Heart right ventricle (tissue), 16 donors: ENCODE data around the gene PLEKHD1. TPM values are rescaled to one million over a fixed set of nuclear protein-coding genes. Genes with fewer than 3 reads are reported as not detected.

Experiments used
- ATAC-seq, 8 donors: fragments of 200-7000 bp; cut with Tn5 transposase; one replicate each; pipeline ENCODE4 v1.9.1; 2020; ENCODE audit warnings: mild to moderate bottlenecking in 8 of 8, moderate library complexity in 8 of 8, moderate number of reproducible peaks in 1 of 8
- DNase-seq, 2 donors: peaks; one replicate each; pipeline ENCODE4 v3.0.0-alpha.2; 2020
- H3K27ac ChIP-seq, 10 donors: fragments of 200-600 bp; sonication (generic) in 2 of 10; one replicate each; pipeline versions ENCODE4 v1.5.0 to v1.8.0; 2020 to 2022; ENCODE audit warnings: mild to moderate bottlenecking in 3 of 10
- H3K27me3 ChIP-seq, 7 donors: fragments of 200-600 bp; one replicate each; pipeline ENCODE4 v1.8.0; 2021 to 2022; ENCODE audit warnings: mild to moderate bottlenecking in 2 of 7
- H3K36me3 ChIP-seq, 9 donors: fragments of 200-600 bp; sonication (generic) in 1 of 9; one replicate each; pipeline versions ENCODE4 v1.5.0 to v1.8.0; 2020 to 2022; ENCODE audit warnings: mild to moderate bottlenecking in 2 of 9
- H3K4me1 ChIP-seq, 9 donors: fragments of 200-600 bp; sonication (generic) in 1 of 9; one replicate each; pipeline versions ENCODE4 v1.5.0 to v1.8.0; 2020 to 2022; ENCODE audit warnings: mild to moderate bottlenecking in 4 of 9
- H3K4me3 ChIP-seq, 10 donors: fragments of 200-600 bp; sonication (generic) in 2 of 10; one replicate each; pipeline versions ENCODE4 v1.5.0 to v1.8.0; 2020 to 2022; ENCODE audit warnings: mild to moderate bottlenecking in 7 of 10, moderate library complexity in 2 of 10
- H3K9me3 ChIP-seq, 11 donors: fragments of 200-600 bp in 10 of 11; sonication (generic) in 2 of 11; one replicate each; pipeline versions ENCODE4 v1.5.0 to v1.8.0; 2013 to 2022; ENCODE audit warnings: mild to moderate bottlenecking in 2 of 11, control low read depth in 1 of 11, moderate library complexity in 1 of 11
- WGBS, 2 donors: extraction: QIAGEN DNeasy Blood & Tissue Kit; methylation state at CpG; one replicate each; pipeline ENCODE4 v1.1.7; 2013; ENCODE audit warnings: inconsistent platforms in 1 of 2; 5-methylcytosine and 5-hydroxymethylcytosine counted together
- intact Hi-C, 10 donors: fragments of 100-400 bp; cut with DNase I; formaldehyde crosslinking; loops; one replicate each; pipeline versions ENCODE4 v1.11.1 to v1.14.2; 2022
- polyA plus RNA-seq, 2 donors: library from polyadenylated mRNA; stranded (reverse); fragments of 200-250 nt; gene quantifications; one replicate each; pipeline ENCODE4 v1.2.3, GENCODE V29; 2013
- total RNA-seq, 10 donors: library from RNA; stranded (reverse); fragmentation: NEBNext Ultra II Directional in 3 of 10; extraction: Animal tissue kit (Norgen Biotek cat#: 25700) in 3 of 10; gene quantifications; one replicate each; pipeline versions ENCODE4 v1.2.1 to v1.2.4, GENCODE V29; 2021 to 2023
- TF ChIP-seq, protein P1 (sequence below), 9 donors: fragments of 200-600 bp; sonication (generic) in 2 of 9; IDR thresholded peaks; one replicate each; pipeline versions ENCODE4 v1.5.0 to v1.8.0; 2021 to 2022; ENCODE audit warnings: antibody characterized with exemption in 9 of 9, mild to moderate bottlenecking in 5 of 9, moderate library complexity in 1 of 9
- donor health status: Arrhythmogenic right ventricular cardiomyopathy.
- donor health status: ischemic (EF 13 %, LVEDD 7.1; RV severe dilation, severe dysfunction).
- donor health status: healthy with polysubstance abuse.
- donor health status: DM: no; HTN: yes; CAD: no.
- donor health status: DM: no; HTN: no; CAD: no.
- donor health status: ischemic (EF 25% LVEDD 6.9; RV normal size, moderate dysfunction).
- donor health status: ischemic (EF 25% LVEDD 5.7; RV mildly dilated, moderate dysfunction).
- donor health status: healthy.
- donor health status: DM: yes; HTN: yes; CAD: no.
- donor health status: Ischemic cardiomyopathy.
- donor health status: ischemic (EF 35%, LVEDD 5.7; RV mildly dilated, moderate dysfunction).
- donor health status: nonischemic (EF 11% LVEDD 7.7; RV severe dilation, severe dysfunction).
- donor health status: DM: yes; HTN: yes; CAD: no.
- donor health status: PGD.
- donor health status: ischemic (EF 29% LVEDD 5.4; RV normal size, mild dysfunction).
- donor health status: nonischemic (EF 23%, LVEDD 6.1; RV moderate dilation, normal function).

The PLEKHD1 gene
- total and polyA plus RNA-seq, 12 donors = 0.01 to 0.23 (median 0.15) TPM; not detected in 2

DNA sequence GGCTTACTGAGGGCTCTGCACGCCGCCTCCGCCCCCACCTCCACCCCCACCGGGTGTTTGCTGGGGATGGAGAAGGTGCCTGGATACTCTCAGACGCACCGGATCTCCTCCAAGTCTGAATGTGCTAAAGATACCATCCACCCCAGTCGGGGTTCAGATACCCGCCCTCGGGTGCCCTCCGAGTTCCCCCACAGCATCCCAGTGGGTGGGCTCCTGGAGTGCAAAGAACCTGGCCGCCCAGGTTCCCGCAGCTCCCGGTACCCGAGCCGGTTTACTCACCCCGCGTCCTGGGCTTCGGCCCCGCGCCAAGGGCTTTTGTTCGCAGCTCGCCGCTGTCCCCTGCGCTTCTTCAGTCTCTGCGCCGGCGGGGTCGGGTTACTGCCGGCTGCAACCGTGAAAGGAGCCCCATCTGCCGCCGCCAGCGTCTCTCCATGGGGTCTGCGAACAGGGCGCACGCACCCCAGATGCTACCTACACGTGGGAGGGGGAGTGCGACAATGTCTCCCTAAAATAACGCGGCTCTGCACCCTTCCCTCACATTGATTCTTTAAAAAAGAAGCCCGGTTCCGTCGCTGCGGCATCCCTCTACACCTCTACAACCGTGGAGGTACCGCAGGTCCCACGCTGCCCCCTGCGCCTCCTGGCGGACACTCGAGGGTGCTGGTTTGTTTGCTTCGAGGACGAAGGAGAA lies 89.9 kb downstream of the PLEKHD1 start, which contains the start of gene CCDC177:
TSS of gene CCDC177 (minus strand) at position 609 of the 691 bp plus-strand sequence. CDS start 1,249 bp downstream, outside the sequence.
- Histone ChIP-seq H3K4me1 (peaks cover 12 to 38% (median 33%) of the 10 kb centered on the region in 9 donors), H3K27ac (no peak within 1 kb of the TSS), H3K27me3 (peaks cover 33 to 97% (median 85%) of the 10 kb centered on the region in 7 donors), H3K9me3 (peaks cover 0 to 2% (median 0%) of the 10 kb centered on the region in 11 donors), H3K36me3 (no peaks in the 10 kb centered on the region), H3K4me3 (peak within 1 kb of the TSS in 8 of 10 donors; percentile 6 to 61 (median 33))
- intact Hi-C loops = loop anchor here in 3 of 10 donors (5.0 kb wide), 2 partner anchors 42 to 332 kb away; no protein-coding TSS in a partner anchor
- peak in 1 of 2 donors; percentile 53 for DNase-seq
- 1% methylated on average over 51 to 52 of the region's 52 CpGs for WGBS, 2 donors
- TF ChIP-seq, protein P1, sequence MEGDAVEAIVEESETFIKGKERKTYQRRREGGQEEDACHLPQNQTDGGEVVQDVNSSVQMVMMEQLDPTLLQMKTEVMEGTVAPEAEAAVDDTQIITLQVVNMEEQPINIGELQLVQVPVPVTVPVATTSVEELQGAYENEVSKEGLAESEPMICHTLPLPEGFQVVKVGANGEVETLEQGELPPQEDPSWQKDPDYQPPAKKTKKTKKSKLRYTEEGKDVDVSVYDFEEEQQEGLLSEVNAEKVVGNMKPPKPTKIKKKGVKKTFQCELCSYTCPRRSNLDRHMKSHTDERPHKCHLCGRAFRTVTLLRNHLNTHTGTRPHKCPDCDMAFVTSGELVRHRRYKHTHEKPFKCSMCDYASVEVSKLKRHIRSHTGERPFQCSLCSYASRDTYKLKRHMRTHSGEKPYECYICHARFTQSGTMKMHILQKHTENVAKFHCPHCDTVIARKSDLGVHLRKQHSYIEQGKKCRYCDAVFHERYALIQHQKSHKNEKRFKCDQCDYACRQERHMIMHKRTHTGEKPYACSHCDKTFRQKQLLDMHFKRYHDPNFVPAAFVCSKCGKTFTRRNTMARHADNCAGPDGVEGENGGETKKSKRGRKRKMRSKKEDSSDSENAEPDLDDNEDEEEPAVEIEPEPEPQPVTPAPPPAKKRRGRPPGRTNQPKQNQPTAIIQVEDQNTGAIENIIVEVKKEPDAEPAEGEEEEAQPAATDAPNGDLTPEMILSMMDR (IDR thresholded peaks at IDR 0.05) = peak; percentile 46 to 87 (median 79)
- ATAC-seq = peak in 5 of 8 donors; percentile 55 to 77 (median 62)

DNA sequence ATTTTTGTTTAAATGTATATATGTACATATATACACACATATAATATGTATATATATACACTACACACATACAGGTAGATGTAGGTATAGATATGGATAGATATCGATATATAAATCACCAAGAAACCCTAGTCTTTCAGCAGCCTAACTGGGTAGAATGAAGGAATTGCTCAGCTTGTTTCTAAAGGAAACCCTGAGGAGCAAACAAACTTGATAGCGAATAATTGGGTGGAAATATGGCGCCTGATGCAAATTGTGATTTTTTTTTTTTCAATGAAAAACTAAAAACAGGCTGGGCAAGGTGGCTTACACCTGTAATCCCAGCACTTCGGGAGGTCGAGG lies 90.4 kb downstream of the PLEKHD1 start:
- intact Hi-C loops = loop anchor here in 4 of 10 donors (5.0 kb wide), 2 partner anchors 43 to 333 kb away; no protein-coding TSS in a partner anchor
- 46 to 49% methylated on average over 5 of the region's 5 CpGs for WGBS, 2 donors
- H3K27me3 ChIP-seq = peaks cover 32 to 92% (median 80%) of the 10 kb centered on the region in 7 donors

DNA sequence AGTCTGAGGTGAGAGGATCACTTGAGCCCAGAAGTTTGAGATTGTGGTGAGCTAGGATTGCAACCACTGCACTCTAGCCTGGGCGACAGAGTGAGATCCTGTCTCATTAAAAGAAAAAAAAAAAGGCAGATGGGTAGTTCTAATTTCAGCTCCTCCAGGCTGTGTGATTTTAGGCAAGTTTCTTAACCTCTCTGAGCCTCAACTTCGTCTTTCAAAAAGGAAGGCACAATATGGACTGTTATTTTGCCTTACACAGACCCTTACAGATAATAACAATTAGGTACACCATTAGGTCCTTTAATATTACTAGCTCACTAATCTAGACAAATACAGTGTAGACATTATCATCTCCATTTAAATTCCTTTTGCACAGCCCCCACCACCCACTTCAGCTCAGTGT lies 94.9 kb downstream of the PLEKHD1 start:
- no peak for ATAC-seq

More for the DNA sequence above, 90.4 kb downstream of the PLEKHD1 start:
- peak overlapping the region in 3 of 10 donors; percentile 6 to 38 (median 36) for H3K4me3 ChIP-seq
- ATAC-seq (no peak), DNase-seq (no peak)
- no peak overlapping the region for H3K27ac ChIP-seq
- peaks cover 0 to 2% (median 0%) of the 10 kb centered on the region in 11 donors for H3K9me3 ChIP-seq
- H3K4me1 ChIP-seq = peaks cover 12 to 38% (median 33%) of the 10 kb centered on the region in 9 donors
- no peaks in the 10 kb centered on the region for H3K36me3 ChIP-seq
- TF ChIP-seq, protein P1 (IDR thresholded peaks at IDR 0.05) = peak in 3 of 9 donors; percentile 3 to 32 (median 22)

More for the DNA sequence above, 94.9 kb downstream of the PLEKHD1 start:
- no peak overlapping the region for H3K27ac ChIP-seq
- peaks cover 0 to 2% (median 0%) of the 10 kb centered on the region in 11 donors for H3K9me3 ChIP-seq
- peaks cover under 1 to 12% (median 4%) of the 10 kb centered on the region in 9 donors for H3K4me1 ChIP-seq
- TF ChIP-seq, protein P1 (IDR thresholded peaks at IDR 0.05) = no peak
- DNase-seq = no peak
- no peak overlapping the region for H3K4me3 ChIP-seq
- 82 to 89% methylated on average over 2 of the region's 2 CpGs for WGBS, 2 donors
- peaks cover 6 to 47% (median 35%) of the 10 kb centered on the region in 7 donors for H3K27me3 ChIP-seq
- intact Hi-C loops = loop anchor here in 1 of 10 donors (5.0 kb wide), 1 partner anchor 337 kb away; no protein-coding TSS in a partner anchor
- H3K36me3 ChIP-seq = no peaks in the 10 kb centered on the region
